Measurements from ENCODE around the gene PROSER2. TPM values are rescaled to one million over a fixed set of nuclear protein-coding genes. Genes with fewer than 3 reads are reported as not detected.

Gene PROSER2
- total RNA-seq, 1 experiment from 2014 or later: 10.6 TPM

GRCh38 chr10:11841375-11841774 lies 18.2 kb downstream of the PROSER2 start:
- no peak overlapping the region for H2BK120ac ChIP-seq (ENCODE audit: low read depth, low read length, poor library complexity, severe bottlenecking)
- no peak overlapping the region for H4K5ac ChIP-seq (ENCODE audit: insufficient read length, low read depth, low read length)
- no peak overlapping the region for H3K14ac ChIP-seq (ENCODE audit: insufficient read depth, low read length)
- H3K4me1 ChIP-seq (ENCODE audit: insufficient read depth, low read length): no peaks in the 10 kb centered on the region
- H3K56ac ChIP-seq (ENCODE audit: insufficient read length, low read depth, low read length): no peak overlapping the region
- no CpG with 5 or more reads among the region's 3 CpGs for WGBS (ENCODE audit: extremely low coverage, insufficient read length, low lambda C conversion rate)
- H3K79me1 ChIP-seq (ENCODE audit: insufficient read depth, low read depth, low read length, poor library complexity, severe bottlenecking): no peaks in the 10 kb centered on the region
- Mint-ChIP-seq H3K27me3 (ENCODE audit: low read depth) (no peaks in the 10 kb centered on the region), H3K9me3 (no peaks in the 10 kb centered on the region), H3K4me3 (no peak overlapping the region), H3K36me3 (ENCODE audit: insufficient read depth in 1 of 3, low read depth in 3 of 3) (peaks cover 0 to 2% (median 0%) of the 10 kb centered on the region in 3 experiments; a peak in 2 of 7 replicates), H3K4me1 (no peaks in the 10 kb centered on the region; a peak in 1 of 4 replicates), H3K27ac (no peak overlapping the region)
- H2AK5ac ChIP-seq (ENCODE audit: insufficient read length, low read length): no peak overlapping the region
- no peak overlapping the region for H2BK15ac ChIP-seq (ENCODE audit: low read depth, low read length)
- no peak overlapping the region for H3K27ac ChIP-seq (ENCODE audit: insufficient read length, low read depth, low read length)
- no peak for TF ChIP-seq CTCF (conservative IDR thresholded peaks at IDR 0.05)
- H4K20me1 ChIP-seq (ENCODE audit: control insufficient read depth, insufficient read depth, insufficient read length): no peaks in the 10 kb centered on the region
- H3K4me2 ChIP-seq (ENCODE audit: insufficient read depth, insufficient read length, low read length): no peak overlapping the region
- no peak overlapping the region for H3K4ac ChIP-seq (ENCODE audit: low read depth, low read length)
- H3K27me3 ChIP-seq (ENCODE audit: insufficient read depth, low read length): no peaks in the 10 kb centered on the region
- H2BK5ac ChIP-seq (ENCODE audit: insufficient read length, low read length): no peak overlapping the region
- H3K23me2 ChIP-seq (ENCODE audit: insufficient read length, low read depth, low read length, poor library complexity, severe bottlenecking): no peaks in the 10 kb centered on the region
- no peak overlapping the region for H3K23ac ChIP-seq (ENCODE audit: insufficient read length, low read depth, low read length)
- no peak overlapping the region for H4K91ac ChIP-seq (ENCODE audit: insufficient read length, low read depth, low read length)
- no peak overlapping the region for H4K8ac ChIP-seq (replicated peaks; ENCODE audit: insufficient read length, low read depth, low read length)
- H3K18ac ChIP-seq (ENCODE audit: insufficient read length, low read depth, low read length): no peak overlapping the region
- no peak overlapping the region for H2BK20ac ChIP-seq (ENCODE audit: low read depth, low read length, poor library complexity, severe bottlenecking)
- H2BK12ac ChIP-seq (ENCODE audit: insufficient read length, low read depth, low read length): no peak overlapping the region
- H3K9me3 ChIP-seq (ENCODE audit: control insufficient read depth, low read depth, low read length): no peaks in the 10 kb centered on the region
- no peak overlapping the region for H3K9ac ChIP-seq (ENCODE audit: extremely low read depth, insufficient read length, low read length)
- no peak overlapping the region for H3T11ph ChIP-seq (ENCODE audit: low read length)
- H2AFZ ChIP-seq (ENCODE audit: low read length): no peak overlapping the region
- DNase-seq: no peak
- no peaks in the 10 kb centered on the region for H3K79me2 ChIP-seq (ENCODE audit: insufficient read depth, low read length)
